T47D (cell line): ENCODE measurements around the gene BIRC5.

ENCODE experiments used
- DNase-seq, 2 experiments: peaks; one replicate each; pipeline versions ENCODE4 v3.0.0 to v3.0.0-alpha.2; 2011 to 2012; ENCODE audit warnings: low read depth in 1 of 2, low spot score in 1 of 2
- JUND ChIP-seq: IDR thresholded peaks from 2 replicates; pipeline ENCODE4 v1.6.1; 2012; ENCODE audit warnings: low read depth
- in situ Hi-C: cut with HindIII; loops from 2 replicates; pipeline ENCODE4 v1.10.0; 2016; ENCODE audit warnings: low sequenced_read_pairs, low pct_unique_long_range_greater_than_20kb

BIRC5 gene

DNA sequence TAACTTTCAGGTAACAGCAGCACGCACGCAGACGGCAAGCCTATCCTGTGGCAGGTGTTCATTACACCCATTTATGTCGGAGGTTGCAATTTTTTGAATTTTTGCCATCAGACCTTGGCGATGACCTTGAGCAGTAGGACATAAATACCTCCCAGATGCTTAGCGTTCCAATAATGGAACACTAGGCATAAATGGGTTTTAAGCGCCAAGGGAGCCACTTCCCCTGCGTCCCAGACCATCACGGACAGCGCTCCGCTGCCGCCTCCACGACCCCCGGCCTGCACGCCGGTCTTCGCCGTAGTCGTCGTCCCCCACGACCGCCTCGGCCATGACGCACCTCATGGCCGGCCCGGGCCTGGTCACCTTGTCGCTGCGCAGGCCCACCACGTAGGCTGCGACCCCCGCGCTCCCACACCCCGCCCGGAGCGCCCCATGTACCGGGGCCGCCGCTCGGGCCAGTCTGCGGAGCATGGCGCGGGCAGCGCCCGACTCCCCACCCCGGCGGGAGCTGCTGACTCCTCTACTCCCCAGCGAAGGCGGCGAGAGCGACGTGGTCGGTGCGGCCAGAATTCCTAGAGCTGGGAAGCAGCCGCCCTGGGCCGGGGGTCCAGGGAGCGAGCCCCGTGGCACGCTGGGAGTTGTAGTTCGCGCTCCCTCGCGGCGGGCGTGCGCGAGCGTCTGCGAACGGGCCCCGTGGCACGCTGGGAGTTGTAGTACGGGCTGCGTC, 40.1 kb downstream of the BIRC5 start:
- no peak for TF ChIP-seq JUND
- DNase-seq: peak; percentile 86 to 93
- in situ Hi-C loops: no loop called here

DNA sequence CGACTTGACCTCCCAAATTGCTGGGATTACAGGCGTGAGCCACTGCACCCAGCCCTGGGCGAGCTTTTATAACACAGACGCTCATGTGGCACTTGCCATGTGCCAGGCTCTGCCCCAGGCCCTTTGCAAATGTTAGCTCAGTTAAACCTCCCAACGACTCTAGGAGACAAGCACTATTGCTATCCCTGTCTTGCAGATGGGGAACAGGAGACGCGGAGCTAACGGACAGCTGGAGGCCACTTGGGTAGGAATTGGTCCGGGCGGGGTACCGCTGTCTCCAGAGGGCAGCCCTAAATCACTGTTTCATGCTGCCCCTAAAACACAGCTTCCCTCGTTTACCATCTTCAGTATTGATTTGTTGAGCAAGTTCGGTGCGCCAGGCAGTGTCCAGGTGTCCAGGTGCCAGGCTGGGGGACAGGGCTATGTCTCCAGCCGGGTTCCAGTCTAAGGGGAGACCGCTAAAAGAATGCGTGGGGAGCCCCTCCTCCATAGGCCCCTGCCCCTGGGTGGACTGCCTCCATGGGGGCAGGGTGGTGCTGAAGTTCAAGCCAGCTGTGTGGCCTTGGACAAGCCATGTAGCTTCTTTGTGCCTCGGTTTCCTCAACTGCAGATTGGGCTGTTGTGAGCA, 41.1 kb downstream of the BIRC5 start:
- TF ChIP-seq JUND: no peak
- DNase-seq: no peak
- in situ Hi-C loops: no loop called here

DNA sequence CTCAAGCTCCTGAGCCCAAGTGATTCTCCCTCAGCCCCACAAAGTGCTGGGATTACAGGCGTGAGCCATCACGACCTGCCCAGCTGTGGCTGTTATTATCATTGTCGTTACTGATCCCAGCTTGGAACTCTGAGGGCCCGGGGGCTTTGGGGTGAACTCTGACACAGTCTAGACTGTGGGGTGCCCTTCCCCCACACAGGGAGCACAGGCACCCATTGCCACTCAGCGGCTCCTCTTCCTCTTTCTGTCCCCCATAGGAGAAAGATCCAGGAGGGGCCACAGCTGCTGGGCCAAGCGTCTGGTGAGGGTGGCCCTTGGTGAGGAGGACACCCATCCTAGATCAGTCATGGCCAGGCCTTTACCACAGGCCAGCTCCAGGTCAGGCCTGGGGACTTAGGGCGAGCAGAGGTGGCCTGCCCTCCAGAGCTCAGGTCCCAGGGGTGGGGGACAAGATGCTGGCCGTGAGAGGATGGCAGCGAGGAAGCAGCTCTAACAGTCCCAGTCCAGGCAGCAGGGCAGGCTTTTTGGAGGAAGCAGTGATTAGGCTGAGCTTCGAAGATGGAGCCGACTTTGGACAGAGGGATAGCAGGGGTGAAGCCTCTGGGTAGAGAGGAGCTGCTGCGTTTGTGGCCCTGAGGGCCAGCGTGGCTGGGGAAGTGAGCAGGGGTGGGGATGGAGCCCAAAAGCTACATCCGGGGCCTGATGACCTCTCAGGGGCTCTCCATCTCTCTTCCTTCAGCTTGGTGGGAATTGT, 42.1 kb downstream of the BIRC5 start:
- in situ Hi-C loops: no loop called here
- no peak for DNase-seq
- TF ChIP-seq JUND: no peak

DNA sequence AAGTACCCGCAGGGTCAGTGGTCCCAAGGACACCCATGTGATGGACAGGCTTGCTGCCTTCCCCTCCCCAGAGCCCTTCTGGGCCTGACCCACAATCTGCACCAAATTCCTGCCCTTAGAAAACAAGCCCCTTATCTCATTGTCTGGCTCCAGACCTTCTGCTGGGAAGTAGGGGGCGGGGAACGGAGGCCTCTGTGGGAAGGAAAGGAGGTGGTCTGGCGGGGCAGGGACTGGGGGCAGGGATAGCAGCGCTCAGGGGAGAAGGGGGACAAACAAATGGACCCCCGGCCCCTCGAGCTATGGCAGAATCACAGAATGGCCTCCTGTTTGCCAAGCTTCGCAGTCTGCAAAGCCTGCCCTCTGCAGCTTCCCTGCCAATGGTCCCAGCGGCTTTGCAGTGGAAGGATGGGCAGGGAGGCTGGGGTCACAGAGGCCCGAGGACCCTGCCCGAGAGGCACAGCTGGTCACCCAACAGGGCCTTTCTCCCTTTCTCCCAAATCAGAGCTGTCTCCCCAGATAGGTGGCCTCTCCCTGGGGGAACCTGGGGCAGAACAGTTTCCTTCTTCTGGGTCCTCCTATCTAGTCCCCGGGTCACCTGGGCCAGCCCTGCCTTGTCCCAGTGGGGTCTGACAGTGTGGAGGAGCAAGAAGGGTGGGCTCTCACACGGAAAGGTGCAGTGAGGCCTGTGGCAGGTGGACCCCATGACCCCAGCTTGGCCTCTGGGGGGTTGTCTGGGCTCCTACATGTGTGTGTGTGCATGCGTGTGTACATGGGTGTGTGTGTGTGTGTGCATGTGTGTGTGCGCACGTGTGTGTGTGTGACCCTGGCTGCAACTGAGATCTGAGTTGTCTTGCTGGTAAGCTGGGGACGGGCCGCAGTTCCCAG, 42.9 kb downstream of the BIRC5 start:
- TF ChIP-seq JUND: no peak
- no peak for DNase-seq
- in situ Hi-C loops: no loop called here

DNA sequence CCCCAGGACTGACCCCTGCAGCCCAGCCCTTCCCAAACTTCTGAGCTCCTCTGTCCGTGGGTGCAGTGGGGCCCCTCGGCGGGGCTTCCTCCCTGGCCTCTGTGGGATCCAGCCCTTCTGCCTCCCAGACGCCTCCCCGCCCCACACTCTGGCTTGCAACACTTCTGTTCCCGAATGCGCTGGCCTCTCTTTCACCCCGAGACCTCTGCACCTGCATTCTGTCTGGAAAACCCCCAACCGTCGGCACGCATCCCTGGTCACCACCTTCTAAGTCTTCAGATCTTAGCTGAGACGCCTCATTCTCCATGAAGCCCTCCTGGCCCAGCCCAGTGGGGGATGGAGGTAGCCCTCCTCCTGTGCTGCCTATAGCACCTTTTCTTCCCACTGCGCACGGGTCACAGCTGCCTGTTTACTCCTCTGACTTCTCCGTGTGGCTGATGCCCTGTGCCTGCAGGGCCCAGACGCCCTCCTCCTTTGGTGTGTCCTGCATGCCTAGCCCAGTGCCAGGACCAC, 43.8 kb downstream of the BIRC5 start:
- no peak for DNase-seq
- no peak for TF ChIP-seq JUND
- in situ Hi-C loops: no loop called here

DNA sequence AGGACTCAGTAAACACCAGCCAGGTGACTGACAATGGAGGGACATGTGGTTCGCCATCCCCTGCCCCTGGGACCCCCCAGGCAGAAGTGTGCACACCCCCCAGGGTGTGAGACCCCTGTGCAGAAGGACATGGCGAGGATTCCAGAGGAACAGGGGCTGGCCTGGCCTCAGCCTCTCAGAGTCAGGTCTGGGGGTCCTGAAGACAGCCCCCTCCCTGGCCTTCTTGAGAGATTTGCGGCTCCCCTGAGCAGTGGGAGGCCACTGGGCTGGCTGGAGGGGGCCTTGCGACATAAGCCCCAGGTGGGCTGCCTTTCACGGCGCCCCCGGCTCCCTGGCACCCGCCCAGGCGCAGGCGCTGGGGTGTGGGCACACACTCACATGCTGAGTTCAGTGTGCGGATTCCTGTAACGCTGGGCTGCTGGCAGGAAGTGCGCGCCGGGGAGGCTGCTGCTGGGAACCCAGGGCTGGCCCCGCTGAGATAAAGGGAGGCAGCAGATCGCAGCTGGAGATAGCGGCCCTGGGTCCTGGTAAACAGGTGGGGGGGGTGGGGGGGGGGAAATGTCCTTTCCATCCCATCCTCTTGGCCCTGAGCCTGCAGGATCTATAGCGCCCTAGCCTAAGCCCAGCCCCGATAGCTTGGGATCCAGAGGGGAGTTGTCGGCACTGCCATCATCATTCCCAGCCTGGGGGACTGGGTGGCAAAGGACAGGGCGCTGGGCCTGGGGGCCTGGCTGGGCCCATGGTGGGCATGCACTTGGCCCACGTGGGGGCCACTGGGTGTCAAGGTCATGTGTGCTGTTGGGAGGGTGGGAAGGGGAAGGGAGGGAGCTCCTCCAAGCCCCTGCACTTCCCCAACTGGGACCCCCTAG, 44.5 kb downstream of the BIRC5 start:
- no peak for DNase-seq
- TF ChIP-seq JUND: no peak
- in situ Hi-C loops: no loop called here

DNA sequence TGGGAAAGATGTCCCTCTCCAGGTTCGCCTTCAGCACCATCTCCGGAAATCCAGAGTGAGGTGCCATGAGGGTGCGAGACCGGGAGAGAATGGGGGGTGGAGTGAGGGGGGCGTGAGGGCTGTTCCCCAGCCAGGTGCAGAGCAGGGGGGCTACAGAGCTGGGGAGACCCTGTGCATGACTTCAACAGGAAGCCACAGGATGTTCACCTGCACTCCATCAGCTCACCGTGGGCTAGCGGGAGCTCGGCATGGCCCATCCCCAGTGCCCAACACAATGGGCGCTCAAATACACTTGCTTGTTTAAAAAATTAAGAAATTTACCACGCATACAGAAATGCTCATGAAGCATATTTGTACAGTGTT, 45.1 kb downstream of the BIRC5 start:
- TF ChIP-seq JUND: no peak

DNA sequence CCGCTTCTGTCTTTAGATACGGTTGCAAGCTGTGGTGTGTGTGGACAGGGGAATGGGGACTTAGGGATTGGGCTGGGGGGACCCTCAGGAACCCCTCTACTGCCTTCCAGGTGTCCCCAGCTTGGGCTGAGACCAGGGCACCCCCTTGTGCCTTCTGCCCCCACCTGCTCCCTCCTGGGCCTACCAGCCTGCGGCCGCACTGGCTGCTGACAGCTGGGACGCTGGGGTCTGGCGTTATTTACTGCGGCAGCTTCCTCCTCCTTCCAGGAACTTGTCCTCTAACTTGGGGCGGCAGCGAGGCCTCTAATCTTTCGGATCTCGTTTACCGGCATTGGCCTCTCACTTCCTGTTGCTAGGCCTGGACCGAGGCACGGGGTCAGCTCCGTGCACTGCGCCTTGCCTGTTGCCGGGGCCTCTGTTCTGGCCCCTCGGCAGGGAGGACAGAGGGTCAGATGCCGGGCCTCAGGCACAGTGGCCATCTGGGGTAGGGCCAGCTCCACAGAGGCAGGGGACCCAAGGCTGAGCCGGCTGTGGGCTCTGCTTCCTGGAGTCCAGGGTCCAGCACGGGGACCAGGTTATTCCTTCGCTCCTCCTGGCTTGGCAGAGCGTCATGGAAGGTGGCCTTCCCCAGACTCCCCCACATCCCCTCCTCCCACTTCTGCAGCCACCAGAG, 49.1 kb downstream of the BIRC5 start:
- in situ Hi-C loops: no loop called here
- no peak for TF ChIP-seq JUND
- DNase-seq: peak; percentile 61 to 73

More for the DNA sequence above, 45.1 kb downstream of the BIRC5 start:
- DNase-seq: no peak
- in situ Hi-C loops: no loop called here

DNA sequence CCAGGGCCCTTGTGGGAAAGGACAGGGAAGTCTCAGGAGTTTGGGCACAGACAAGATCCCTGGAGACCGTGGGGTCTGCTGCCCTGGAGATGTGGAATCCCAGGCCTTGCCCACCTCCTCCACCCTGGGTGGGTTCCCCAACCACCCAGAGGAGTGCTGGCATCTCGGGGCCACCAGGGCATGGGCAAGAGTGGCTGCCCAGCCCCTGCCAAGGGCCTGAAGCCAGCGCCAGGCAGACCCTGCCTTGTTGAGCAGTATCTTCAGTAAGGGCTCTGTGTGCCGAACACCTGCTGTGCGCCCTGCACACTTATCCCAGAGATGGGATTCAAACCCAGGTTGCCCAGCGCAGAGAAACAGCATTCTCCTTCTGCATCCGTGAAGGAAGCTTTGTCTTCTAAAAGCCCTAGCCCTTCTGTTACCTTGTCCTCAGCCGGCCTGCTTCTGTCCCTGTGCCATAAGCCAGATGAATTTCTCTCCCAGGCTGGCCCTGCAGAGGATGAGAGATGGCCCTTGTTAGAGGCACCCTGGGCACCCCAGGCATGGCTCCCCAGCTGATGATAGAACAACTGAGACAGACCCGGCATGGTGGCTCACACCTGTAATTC, 49.8 kb downstream of the BIRC5 start:
- no peak for TF ChIP-seq JUND
- no peak for DNase-seq
- in situ Hi-C loops: no loop called here

DNA sequence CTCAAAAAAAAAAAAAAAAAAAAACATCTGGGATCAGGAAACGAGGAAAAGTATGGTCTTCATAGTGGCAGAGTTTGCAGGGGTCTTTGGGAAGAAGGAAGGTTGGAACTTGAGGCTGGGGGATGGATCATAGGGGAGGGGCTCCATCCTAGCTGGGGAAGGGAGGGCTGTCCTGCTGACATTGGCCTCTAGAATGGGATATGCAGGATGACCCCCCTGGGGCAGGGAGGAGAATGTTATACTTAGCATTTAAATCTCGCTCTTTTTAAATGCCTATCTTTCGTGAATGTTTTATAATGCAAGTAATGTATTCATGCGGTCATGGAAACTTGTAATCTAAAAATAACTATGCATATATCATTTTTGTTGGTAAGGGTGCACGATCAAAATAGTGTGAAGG, 50.5 kb downstream of the BIRC5 start:
- no peak for DNase-seq
- no peak for TF ChIP-seq JUND
- in situ Hi-C loops: no loop called here

DNA sequence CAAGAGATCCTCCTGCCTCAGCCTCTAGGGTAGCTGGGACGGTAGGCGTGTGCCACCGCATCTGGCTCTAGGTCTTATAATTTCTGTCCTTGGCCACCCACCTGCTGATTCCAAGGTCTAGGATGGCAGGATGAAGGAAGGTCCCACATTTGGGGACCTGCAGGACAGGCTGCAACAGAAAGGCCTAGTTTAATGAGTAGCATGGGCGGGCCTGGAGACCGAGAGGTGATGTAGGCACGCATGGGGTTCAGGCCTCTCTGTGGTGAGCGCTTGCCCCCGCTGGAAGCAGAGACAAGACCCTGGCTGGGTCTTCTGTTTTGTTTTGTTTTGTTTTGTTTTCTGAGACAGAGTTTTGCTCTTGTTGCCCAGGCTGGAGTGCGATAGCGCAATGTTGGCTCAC, 51.1 kb downstream of the BIRC5 start:
- TF ChIP-seq JUND: no peak
- in situ Hi-C loops: no loop called here
- no peak for DNase-seq
